T-helper 22 cell (primary cell): ENCODE results near the gene STING1.

Source experiments
- DNase-seq: peaks from one replicate; pipeline ENCODE4 v3.0.0-alpha.2; 2020; ENCODE audit warnings: low read depth

Gene STING1

GRCh38 chr5:139439013-139439903 is 43.3 kb downstream of the STING1 start, which contains the start of gene DNAJC18:
DNAJC18 (minus strand) TSS chr5:139439525; CDS start chr5:139439445, 80 bp downstream.
- peak; percentile 82 for DNase-seq

GRCh38 chr5:139438707-139439012 is 43.9 kb downstream of the STING1 start:
- DNase-seq: no peak

GRCh38 chr5:139435676-139436075 is 46.9 kb downstream of the STING1 start:
- no peak for DNase-seq

GRCh38 chr5:139431706-139432105 is 50.9 kb downstream of the STING1 start:
- no peak for DNase-seq

GRCh38 chr5:139430015-139430414 is 52.5 kb downstream of the STING1 start:
- no peak for DNase-seq

GRCh38 chr5:139426203-139426885 is 56.2 kb downstream of the STING1 start:
- DNase-seq: no peak
